Measurements from ENCODE around the gene PCDHB10.
"Not testable (repeated sequence)": the region's sequence is repeated elsewhere in the genome, so short reads cannot be mapped to it uniquely, and the experiment has no call there.

The PCDHB10 gene

GRCh38 chr5:141188682-141189081, 3.5 kb upstream of the PCDHB10 start:
- DNase-seq, result not testable (repeated sequence)

DNA sequence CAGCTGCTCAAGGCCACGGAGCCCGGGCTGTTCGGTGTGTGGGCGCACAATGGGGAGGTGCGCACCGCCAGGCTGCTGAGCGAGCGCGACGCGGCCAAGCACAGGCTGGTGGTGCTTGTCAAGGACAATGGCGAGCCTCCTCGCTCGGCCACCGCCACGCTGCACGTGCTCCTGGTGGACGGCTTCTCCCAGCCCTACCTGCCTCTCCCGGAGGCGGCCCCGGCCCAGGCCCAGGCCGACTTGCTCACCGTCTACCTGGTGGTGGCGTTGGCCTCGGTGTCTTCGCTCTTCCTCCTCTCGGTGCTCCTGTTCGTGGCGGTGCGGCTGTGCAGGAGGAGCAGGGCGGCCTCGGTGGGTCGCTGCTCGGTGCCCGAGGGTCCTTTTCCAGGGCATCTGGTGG, 3.0 kb upstream of the PCDHB10 start:
- not testable (repeated sequence) for DNase-seq

GRCh38 chr5:141194332-141194731, 2.2 kb downstream of the PCDHB10 start:
- DNase-seq, result not testable (repeated sequence)

DNA sequence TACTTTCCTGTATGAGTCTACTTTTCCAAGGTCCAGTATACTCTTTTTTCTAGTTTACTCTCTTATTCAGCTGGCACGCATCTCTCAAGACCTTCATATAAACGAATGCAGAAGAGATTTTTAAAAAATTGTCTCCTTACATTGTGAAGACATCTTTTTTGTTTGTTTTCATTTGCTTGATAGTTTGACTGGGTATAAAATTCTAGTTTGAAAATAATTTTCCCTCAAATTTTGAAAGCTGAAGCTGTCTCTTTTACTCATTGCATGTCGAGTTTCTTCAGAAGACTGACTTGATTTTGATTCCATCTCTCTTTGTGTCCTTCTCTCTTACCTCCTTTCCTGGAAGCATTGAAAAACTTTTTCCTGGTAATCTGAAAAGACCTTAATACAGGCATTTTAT, 4.2 kb downstream of the PCDHB10 start:
- no peak for DNase-seq

DNA sequence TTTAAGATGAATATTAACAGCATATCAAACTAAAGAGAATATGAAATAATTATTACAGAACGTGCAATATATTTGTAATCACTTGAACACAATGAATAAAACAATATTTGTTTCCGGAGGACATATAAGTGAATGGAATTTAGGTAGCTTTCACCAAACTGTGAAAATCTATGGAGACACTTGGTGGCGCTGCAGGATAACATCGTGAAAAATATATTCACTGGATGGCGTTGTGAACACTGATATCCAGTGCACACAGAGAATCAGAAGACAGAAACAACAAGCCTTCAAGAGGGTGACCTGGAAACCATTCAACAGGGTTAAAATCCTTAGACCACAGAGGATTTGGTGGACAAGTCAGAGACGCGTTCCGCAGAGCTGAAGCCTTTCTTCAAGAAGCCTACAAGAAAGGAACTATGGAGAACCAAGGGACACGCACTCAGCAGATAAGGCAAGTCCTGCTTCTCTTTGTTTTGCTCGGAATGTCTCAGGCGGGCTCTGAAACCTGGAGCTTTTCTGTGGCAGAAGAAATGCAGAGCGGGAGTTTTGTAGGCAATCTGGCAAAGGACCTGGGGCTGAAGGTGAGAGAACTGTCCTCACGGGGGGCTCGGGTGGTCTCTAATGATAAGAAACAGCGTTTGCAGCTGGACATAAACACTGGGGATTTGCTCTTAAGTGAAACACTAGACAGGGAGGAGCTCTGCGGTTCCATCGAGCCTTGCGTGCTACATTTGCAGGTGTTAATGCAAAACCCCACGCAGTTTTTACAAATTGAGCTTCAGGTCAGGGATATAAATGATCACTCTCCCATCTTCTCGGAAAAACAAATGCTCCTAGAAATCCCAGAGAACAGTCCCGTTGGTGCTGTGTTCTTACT, 7.4 kb downstream of the PCDHB10 start, which contains the start of gene PCDHB11:
Gene PCDHB11, plus strand, starts transcription at position 269 of the 877 bp plus-strand sequence. Its CDS starts 148 bp downstream, at position 417.
- peak; percentile 59 for DNase-seq

GRCh38 chr5:141201126-141201525, 9.0 kb downstream of the PCDHB10 start:
- DNase-seq, result not testable (repeated sequence)

DNA sequence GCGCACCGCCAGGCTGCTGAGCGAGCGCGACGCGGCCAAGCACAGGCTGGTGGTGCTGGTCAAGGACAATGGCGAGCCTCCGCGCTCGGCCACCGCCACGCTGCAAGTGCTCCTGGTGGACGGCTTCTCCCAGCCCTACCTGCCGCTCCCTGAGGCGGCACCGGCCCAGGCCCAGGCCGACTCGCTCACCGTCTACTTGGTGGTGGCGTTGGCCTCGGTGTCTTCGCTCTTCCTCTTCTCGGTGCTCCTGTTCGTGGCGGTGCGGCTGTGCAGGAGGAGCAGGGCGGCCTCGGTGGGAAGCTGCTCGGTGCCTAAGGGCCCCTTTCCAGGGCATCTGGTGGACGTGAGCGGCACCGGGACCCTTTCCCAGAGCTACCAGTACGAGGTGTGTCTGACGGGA, 9.5 kb downstream of the PCDHB10 start:
- DNase-seq, result not testable (repeated sequence)

DNA sequence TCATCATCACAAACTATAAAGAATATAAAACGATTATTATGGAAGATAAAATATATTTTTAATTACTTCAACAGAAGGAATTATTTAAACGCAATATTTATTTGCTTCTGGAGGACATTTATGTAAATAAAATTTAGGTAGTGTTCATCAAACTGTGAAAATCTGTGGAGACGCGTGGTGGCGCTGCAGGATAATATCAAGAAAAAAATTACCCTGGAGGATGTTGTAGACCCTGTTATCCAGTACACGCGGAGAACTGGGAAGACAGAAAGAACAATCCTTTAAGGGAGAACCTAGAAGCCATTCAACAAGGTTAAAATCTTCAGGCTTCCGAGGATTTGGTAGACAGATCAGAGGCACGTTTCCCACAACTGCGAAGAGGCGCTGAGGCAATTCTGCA, 16.3 kb downstream of the PCDHB10 start, which contains the start of gene PCDHB12:
Gene PCDHB12, plus strand, starts transcription at position 242 of the 400 bp plus-strand sequence. CDS start 189 bp downstream, outside the sequence.
- DNase-seq, result peak; percentile 41

DNA sequence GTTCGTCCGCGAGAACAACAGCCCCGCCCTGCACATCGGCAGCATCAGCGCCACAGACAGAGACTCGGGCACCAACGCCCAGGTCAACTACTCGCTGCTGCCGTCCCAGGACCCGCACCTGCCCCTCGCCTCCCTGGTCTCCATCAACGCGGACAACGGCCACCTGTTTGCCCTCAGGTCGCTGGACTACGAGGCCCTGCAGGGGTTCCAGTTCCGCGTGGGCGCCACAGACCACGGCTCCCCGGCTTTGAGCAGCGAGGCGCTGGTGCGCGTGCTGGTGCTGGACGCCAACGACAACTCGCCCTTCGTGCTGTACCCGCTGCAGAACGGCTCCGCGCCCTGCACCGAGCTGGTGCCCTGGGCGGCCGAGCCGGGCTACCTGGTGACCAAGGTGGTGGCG, 18.1 kb downstream of the PCDHB10 start:
- not testable (repeated sequence) for DNase-seq

DNA sequence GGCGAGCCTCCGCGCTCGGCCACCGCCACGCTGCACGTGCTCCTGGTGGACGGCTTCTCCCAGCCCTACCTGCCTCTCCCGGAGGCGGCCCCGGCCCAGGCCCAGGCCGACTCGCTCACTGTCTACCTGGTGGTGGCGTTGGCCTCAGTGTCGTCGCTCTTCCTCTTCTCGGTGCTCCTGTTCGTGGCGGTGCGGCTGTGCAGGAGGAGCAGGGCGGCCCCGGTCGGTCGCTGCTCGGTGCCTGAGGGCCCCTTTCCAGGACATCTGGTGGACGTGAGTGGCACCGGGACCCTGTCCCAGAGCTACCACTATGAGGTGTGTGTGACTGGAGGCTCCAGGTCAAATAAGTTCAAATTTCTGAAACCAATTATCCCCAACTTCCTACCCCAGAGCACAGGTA, 18.7 kb downstream of the PCDHB10 start:
- DNase-seq, result not testable (repeated sequence)

DNA sequence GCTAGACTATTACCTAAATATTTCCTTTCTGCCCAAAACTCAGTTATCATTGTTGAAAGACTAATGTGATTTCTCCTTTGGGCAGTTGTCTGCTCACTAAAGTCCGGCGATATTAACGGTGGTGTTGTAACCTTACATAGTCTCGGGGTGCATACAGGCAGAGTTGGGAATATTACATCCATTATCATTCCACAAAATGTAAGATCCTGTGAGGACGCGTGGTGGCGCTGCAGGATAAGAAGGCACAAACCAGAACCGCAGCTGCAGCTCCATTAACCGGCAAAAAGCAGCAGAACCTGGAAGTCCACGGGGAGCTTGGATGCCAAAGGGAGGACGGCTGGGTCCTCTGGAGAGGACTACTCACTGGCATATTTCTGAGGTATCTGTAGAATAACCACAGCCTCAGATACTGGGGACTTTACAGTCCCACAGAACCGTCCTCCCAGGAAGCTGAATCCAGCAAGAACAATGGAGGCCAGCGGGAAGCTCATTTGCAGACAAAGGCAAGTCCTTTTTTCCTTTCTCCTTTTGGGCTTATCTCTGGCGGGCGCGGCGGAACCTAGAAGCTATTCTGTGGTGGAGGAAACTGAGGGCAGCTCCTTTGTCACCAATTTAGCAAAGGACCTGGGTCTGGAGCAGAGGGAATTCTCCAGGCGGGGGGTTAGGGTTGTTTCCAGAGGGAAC, 21.6 kb downstream of the PCDHB10 start, which contains the start of gene PCDHB13:
Gene PCDHB13, plus strand, starts transcription at position 264 of the 684 bp plus-strand sequence. Its CDS starts 205 bp downstream, at position 469.
- DNase-seq, result peak; percentile 47

DNA sequence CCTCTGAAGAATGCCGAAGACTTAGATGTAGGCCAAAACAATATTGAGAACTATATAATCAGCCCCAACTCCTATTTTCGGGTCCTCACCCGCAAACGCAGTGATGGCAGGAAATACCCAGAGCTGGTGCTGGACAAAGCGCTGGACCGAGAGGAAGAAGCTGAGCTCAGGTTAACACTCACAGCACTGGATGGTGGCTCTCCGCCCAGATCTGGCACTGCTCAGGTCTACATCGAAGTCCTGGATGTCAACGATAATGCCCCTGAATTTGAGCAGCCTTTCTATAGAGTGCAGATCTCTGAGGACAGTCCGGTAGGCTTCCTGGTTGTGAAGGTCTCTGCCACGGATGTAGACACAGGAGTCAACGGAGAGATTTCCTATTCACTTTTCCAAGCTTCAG, 22.4 kb downstream of the PCDHB10 start:
- DNase-seq, result not testable (repeated sequence)

- DNase-seq, result not testable (repeated sequence)
Observed at GRCh38 chr5:141215504-141215903, 23.4 kb downstream of the PCDHB10 start.

DNA sequence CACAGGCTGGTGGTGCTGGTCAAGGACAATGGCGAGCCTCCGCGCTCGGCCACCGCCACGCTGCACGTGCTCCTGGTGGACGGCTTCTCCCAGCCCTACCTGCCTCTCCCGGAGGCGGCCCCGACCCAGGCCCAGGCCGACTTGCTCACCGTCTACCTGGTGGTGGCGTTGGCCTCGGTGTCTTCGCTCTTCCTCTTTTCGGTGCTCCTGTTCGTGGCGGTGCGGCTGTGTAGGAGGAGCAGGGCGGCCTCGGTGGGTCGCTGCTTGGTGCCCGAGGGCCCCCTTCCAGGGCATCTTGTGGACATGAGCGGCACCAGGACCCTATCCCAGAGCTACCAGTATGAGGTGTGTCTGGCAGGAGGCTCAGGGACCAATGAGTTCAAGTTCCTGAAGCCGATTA, 23.9 kb downstream of the PCDHB10 start:
- DNase-seq, result not testable (repeated sequence)

- DNase-seq, result peak; percentile 72
Observed at GRCh38 chr5:141223112-141223783, 31.1 kb downstream of the PCDHB10 start, which contains the start of gene PCDHB14. TSS of gene PCDHB14 (plus strand) at chr5:141223343. CDS start at chr5:141223506, 163 bp downstream.

DNA sequence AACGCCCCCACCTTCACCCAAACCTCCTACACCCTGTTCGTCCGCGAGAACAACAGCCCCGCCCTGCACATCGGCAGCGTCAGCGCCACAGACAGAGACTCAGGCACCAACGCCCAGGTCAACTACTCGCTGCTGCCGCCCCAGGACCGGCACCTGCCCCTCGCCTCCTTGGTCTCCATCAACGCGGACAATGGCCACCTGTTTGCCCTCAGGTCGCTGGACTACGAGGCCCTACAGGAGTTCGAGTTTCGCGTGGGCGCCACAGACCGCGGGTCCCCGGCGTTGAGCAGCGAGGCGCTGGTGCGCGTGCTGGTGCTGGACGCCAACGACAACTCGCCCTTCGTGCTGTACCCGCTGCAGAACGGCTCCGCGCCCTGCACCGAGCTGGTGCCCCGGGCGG, 32.7 kb downstream of the PCDHB10 start:
- DNase-seq, result not testable (repeated sequence)

- not testable (repeated sequence) for DNase-seq
Observed at GRCh38 chr5:141225421-141225820, 33.3 kb downstream of the PCDHB10 start.

- peak; percentile 8 for DNase-seq
Observed at GRCh38 chr5:141234109-141234667, 42.0 kb downstream of the PCDHB10 start.

DNA sequence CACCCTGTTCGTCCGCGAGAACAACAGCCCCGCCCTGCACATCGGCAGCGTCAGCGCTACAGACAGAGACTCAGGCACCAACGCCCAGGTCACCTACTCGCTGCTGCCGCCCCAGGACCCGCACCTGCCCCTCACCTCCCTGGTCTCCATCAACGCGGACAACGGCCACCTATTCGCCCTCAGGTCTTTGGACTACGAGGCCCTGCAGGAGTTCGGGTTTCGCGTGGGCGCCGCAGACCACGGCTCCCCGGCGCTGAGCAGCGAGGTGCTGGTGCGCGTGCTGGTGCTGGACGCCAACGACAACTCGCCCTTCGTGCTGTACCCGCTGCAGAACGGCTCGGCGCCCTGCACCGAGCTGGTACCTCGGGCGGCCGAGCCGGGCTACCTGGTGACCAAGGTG, 43.8 kb downstream of the PCDHB10 start:
- not testable (repeated sequence) for DNase-seq

- DNase-seq, result no peak
Observed at GRCh38 chr5:141236516-141237313, 44.6 kb downstream of the PCDHB10 start.

DNA sequence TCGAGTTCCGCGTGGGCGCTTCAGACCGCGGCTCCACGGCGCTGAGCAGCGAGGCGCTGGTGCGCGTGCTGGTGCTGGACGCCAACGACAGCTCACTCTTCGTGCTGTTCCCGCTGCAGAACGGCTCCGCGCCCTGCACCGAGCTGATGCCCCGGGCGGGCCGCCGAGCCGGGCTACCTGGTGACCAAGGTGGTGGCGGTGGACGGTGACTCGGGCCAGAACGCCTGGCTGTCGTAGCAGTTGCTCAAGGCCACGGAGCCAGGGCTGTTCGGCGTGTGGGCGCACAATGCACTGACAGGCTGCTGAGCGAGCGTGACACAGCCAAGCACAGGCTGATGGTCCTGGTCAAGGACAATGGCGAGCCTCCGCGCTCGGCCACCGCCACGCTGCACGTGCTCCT, 49.3 kb downstream of the PCDHB10 start:
- no peak for DNase-seq

All from OCI-M1 (cell line).